OCI-M2 (cell line): ENCODE results near the gene MMUT.
A peak's percentile ranks its signal among the peaks of the same experiment; 100 is the strongest.
"Not testable (repeated sequence)": the region's sequence is repeated elsewhere in the genome, so short reads cannot be mapped to it uniquely, and the experiment has no call there.

Source experiments
- DNase-seq: peaks from one replicate; lab custom pipeline; 2025; ENCODE audit not compliant: unreplicated experiment; lab: John Stamatoyannopoulos, UW

MMUT gene

GRCh38 chr6:49423817-49424216 lies 39.2 kb downstream of the MMUT start:
- no peak for DNase-seq

DNA sequence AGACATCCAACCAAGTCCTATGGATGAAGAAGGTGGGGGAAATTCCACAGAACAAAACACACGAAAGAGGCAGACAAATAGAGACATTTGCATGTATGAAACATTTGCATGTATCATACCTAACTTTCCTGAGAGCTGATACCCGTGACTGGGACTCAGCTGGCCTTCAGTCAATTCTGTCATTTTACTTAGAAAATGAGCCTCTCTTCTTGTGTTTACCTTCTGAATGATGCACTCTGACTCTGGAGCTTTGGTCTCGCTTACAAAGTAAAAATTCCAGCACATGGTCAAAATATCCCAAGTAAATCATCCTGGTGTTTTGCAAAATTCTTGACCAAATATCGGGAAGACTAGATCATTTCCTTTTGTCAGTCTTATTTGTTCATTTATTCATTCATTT lies 46.9 kb downstream of the MMUT start:
- DNase-seq = no peak

DNA sequence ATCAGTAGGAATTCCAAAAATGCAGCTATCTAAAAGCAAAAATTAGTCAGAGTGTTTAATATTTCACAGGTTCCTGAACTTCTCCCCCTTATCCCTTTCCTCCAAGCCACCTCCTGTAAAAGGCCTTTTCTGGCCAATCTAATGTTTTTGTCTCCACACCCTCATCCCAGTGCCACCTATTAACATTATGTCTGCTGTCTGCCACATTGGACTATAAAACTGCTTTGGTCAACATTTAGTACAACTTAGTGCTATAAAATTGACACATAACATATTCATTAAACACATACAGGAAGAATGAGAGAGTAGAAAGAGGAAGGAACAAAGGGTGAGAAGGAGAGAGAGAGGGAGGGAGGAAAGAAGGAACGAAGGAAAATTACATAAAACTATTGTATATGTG lies 47.7 kb downstream of the MMUT start:
- DNase-seq = no peak

GRCh38 chr6:49410564-49410963 lies 52.5 kb downstream of the MMUT start:
- no peak for DNase-seq

GRCh38 chr6:49409951-49410542 lies 53.0 kb downstream of the MMUT start:
- peak; percentile 44 for DNase-seq

DNA sequence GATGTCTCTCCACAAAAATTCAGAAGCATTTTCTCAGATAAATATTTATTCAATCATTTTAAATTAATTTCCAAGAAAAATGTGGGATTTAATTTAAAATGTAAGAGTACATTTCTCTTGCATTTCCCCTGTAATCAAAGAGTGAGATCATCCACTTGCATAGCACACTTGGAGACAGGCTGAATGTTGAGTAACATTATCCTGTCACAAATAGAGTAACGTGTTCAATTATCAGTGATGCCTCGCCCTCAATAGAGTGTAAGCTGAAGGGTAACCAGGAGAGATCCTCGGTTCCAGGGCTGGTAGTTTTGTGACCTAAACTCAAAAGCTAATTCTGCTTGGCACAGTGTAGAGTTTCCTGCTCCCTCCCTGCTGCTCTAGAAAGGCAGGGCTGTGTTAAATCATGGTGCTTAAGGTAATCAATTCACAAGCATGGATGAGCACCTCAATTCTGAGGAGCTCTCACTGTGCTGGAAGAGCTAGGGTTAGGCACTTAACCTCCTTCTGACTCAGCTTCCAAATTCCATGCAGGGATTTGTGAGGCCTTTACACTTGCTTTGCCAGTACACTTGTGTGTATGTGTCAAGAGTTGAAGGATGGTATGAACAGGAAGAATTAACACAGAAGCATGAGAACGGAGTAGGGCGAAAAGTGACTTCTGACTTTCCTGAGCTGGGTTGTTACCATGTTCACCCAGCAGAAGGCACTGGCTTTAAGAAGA lies 56.6 kb downstream of the MMUT start:
- no peak for DNase-seq

DNA sequence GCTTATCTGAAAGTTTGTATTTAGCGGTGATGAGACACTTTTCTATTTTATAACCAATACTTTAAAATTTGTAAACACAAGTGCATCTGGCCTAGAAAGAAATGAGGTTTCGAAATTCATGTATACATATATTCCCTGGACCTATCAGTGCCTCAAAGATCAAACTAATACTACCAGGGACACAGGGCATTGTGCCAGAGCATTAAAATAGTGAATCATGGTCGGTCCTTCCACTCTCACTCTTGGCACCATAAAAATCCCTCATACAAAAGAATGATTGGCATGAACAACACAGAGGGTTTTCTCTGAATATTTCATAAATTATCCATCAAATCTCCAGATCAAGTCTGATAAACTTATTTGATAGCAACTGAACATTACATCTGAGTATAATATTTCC lies 62.0 kb downstream of the MMUT start:
- DNase-seq = no peak

- DNase-seq = not testable (repeated sequence)
Observed at GRCh38 chr6:49386667-49387508, 76.2 kb downstream of the MMUT start.

- DNase-seq = no peak
Observed at GRCh38 chr6:49384904-49385303, 78.1 kb downstream of the MMUT start.
